Trophoblast cell (in vitro differentiated cells and primary cell): ENCODE results near the gene NTM.

Experiments used
- DNase-seq, 2 donors: peaks; one replicate each; pipeline ENCODE4 v3.0.0-alpha.2; 2016
- H2AFZ ChIP-seq: 2 replicates; pipeline ENCODE4 v1.6.1; 2013; ENCODE audit warnings: low read length, moderate library complexity, mild to moderate bottlenecking; ENCODE audit not compliant: insufficient read depth, poor library complexity
- H2AK5ac ChIP-seq: 2 replicates; pipeline ENCODE4 v1.6.1; 2013; ENCODE audit warnings: mild to moderate bottlenecking, low read length
- H2BK120ac ChIP-seq: 2 replicates; pipeline ENCODE4 v1.6.1; 2013; ENCODE audit warnings: low read length, mild to moderate bottlenecking, moderate library complexity; ENCODE audit not compliant: insufficient read depth, poor library complexity
- H2BK12ac ChIP-seq: 2 replicates; pipeline ENCODE4 v1.6.1; 2013; ENCODE audit warnings: mild to moderate bottlenecking, low read length, moderate library complexity
- H2BK5ac ChIP-seq: 2 replicates; pipeline ENCODE4 v1.6.1; 2013; ENCODE audit warnings: low read length, low read depth, moderate library complexity, mild to moderate bottlenecking; ENCODE audit not compliant: poor library complexity
- H3K14ac ChIP-seq: 2 replicates; pipeline ENCODE4 v1.6.1; 2013; ENCODE audit warnings: mild to moderate bottlenecking, low read length
- H3K18ac ChIP-seq: 2 replicates; pipeline ENCODE4 v1.6.1; 2013; ENCODE audit warnings: mild to moderate bottlenecking, low read length
- H3K23ac ChIP-seq: 2 replicates; pipeline ENCODE4 v1.6.1; 2013; ENCODE audit warnings: low read length
- H3K27ac ChIP-seq: 2 replicates; pipeline ENCODE4 v1.5.1; 2013; ENCODE audit warnings: low read depth, mild to moderate bottlenecking, inconsistent platforms, low read length, moderate library complexity
- H3K27me3 ChIP-seq: 2 replicates; pipeline ENCODE4 v1.6.1; 2013; ENCODE audit warnings: inconsistent platforms, mild to moderate bottlenecking, low read length, moderate library complexity; ENCODE audit not compliant: insufficient read depth
- H3K36me3 ChIP-seq, 2 experiments: 1 replicate in 1 of 2; 2 replicates in 1 of 2; pipeline ENCODE4 v1.6.1; 2013; ENCODE audit warnings: low read length in 2 of 2, mild to moderate bottlenecking in 2 of 2, moderate library complexity in 1 of 2; ENCODE audit not compliant: insufficient read depth in 2 of 2, control insufficient read depth in 1 of 2
- H3K4ac ChIP-seq: 2 replicates; pipeline ENCODE4 v1.6.1; 2013; ENCODE audit warnings: low read depth, mild to moderate bottlenecking, low read length, moderate library complexity
- H3K4me1 ChIP-seq, 2 experiments: 1 replicate in 1 of 2; 2 replicates in 1 of 2; pipeline ENCODE4 v1.6.1; 2013; ENCODE audit warnings: low read length in 2 of 2, mild to moderate bottlenecking in 2 of 2, moderate library complexity in 1 of 2; ENCODE audit not compliant: insufficient read depth in 2 of 2, control insufficient read depth in 1 of 2
- H3K4me2 ChIP-seq: 2 replicates; pipeline ENCODE4 v1.6.1; 2013; ENCODE audit warnings: inconsistent platforms, mild to moderate bottlenecking, low read length, moderate library complexity
- H3K4me3 ChIP-seq: 2 replicates; pipeline ENCODE4 v1.5.1; 2013; ENCODE audit warnings: mild to moderate bottlenecking, low read depth, low read length, inconsistent platforms
- H3K79me1 ChIP-seq: one replicate; pipeline ENCODE4 v1.6.1; 2013; ENCODE audit warnings: low read length
- H3K79me2 ChIP-seq: 2 replicates; pipeline ENCODE4 v1.6.1; 2013; ENCODE audit warnings: low read length, mild to moderate bottlenecking; ENCODE audit not compliant: control insufficient read depth, insufficient read depth, poor library complexity
- H3K9ac ChIP-seq: 2 replicates; pipeline ENCODE4 v1.6.1; 2013; ENCODE audit warnings: mild to moderate bottlenecking, low read length
- H3K9me3 ChIP-seq: 2 replicates; pipeline ENCODE4 v1.6.1; 2013; ENCODE audit warnings: low read depth, mild to moderate bottlenecking, control low read depth, inconsistent platforms, low read length; ENCODE audit not compliant: insufficient read depth
- H4K12ac ChIP-seq: 2 replicates; pipeline ENCODE4 v1.6.1; 2013; ENCODE audit warnings: low read depth, mild to moderate bottlenecking, low read length, moderate library complexity
- H4K8ac ChIP-seq: 2 replicates; pipeline ENCODE4 v1.6.1; 2013; ENCODE audit warnings: low read depth, mild to moderate bottlenecking, low read length, moderate library complexity
- H4K91ac ChIP-seq: one replicate; pipeline ENCODE4 v1.6.1; 2013; ENCODE audit warnings: low read depth, mild to moderate bottlenecking, low read length, moderate library complexity
- whole genome bisulfite sequencing: extraction: QIAGEN DNeasy Blood & Tissue Kit; methylation state at CpG from one replicate; pipeline ENCODE4 v1.1.7; 2013; ENCODE audit warnings: missing lambda C conversion rate; ENCODE audit not compliant: insufficient read length, insufficient coverage; ENCODE audit errors: extremely low coverage; 5-methylcytosine and 5-hydroxymethylcytosine counted together

Gene NTM

GRCh38 chr11:131754671-131755070 lies 384.3 kb downstream of the NTM start:
- no CpG with 5 or more reads among the region's 3 CpGs for WGBS
- H3K9me3 ChIP-seq, result no peaks in the 10 kb centered on the region
- no peak for DNase-seq

GRCh38 chr11:131756479-131757110 lies 386.2 kb downstream of the NTM start:
- H3K36me3 ChIP-seq, result no peaks in the 10 kb centered on the region
- H3K9me3 ChIP-seq, result no peaks in the 10 kb centered on the region
- no peak overlapping the region for H3K18ac ChIP-seq
- no peak overlapping the region for H3K27ac ChIP-seq
- DNase-seq, result no peak
- no peak overlapping the region for H2BK120ac ChIP-seq
- H3K23ac ChIP-seq, result no peak overlapping the region
- H2AK5ac ChIP-seq, result no peak overlapping the region
- H2BK5ac ChIP-seq, result no peak overlapping the region
- H4K8ac ChIP-seq, result no peak overlapping the region
- no peak overlapping the region for H3K4me3 ChIP-seq
- no peak overlapping the region for H3K9ac ChIP-seq
- H4K12ac ChIP-seq, result no peak overlapping the region
- no peaks in the 10 kb centered on the region for H3K79me1 ChIP-seq
- no peaks in the 10 kb centered on the region for H3K4me1 ChIP-seq
- no peak overlapping the region for H2BK12ac ChIP-seq
- H3K14ac ChIP-seq, result no peak overlapping the region
- no peak overlapping the region for H4K91ac ChIP-seq
- no peaks in the 10 kb centered on the region for H3K79me2 ChIP-seq
- no peak overlapping the region for H3K4ac ChIP-seq
- no CpG with 5 or more reads among the region's 6 CpGs for WGBS
- H3K27me3 ChIP-seq, result no peaks in the 10 kb centered on the region
- H3K4me2 ChIP-seq, result no peak overlapping the region
- no peak overlapping the region for H2AFZ ChIP-seq

More at GRCh38 chr11:131754671-131755070, 384.3 kb downstream of the NTM start:
- no peak overlapping the region for H3K4ac ChIP-seq
- no peak overlapping the region for H3K23ac ChIP-seq
- no peak overlapping the region for H3K4me3 ChIP-seq
- no peak overlapping the region for H3K4me2 ChIP-seq
- H3K36me3 ChIP-seq, result no peaks in the 10 kb centered on the region
- H3K79me2 ChIP-seq, result no peaks in the 10 kb centered on the region
- no peak overlapping the region for H4K8ac ChIP-seq
- no peak overlapping the region for H2AFZ ChIP-seq
- no peak overlapping the region for H4K91ac ChIP-seq
- no peak overlapping the region for H2AK5ac ChIP-seq
- H3K4me1 ChIP-seq, result no peaks in the 10 kb centered on the region
- H2BK12ac ChIP-seq, result no peak overlapping the region
- no peaks in the 10 kb centered on the region for H3K27me3 ChIP-seq
- H4K12ac ChIP-seq, result no peak overlapping the region
- no peak overlapping the region for H3K27ac ChIP-seq
- no peak overlapping the region for H2BK120ac ChIP-seq
- H3K14ac ChIP-seq, result no peak overlapping the region
- no peak overlapping the region for H3K9ac ChIP-seq
- H2BK5ac ChIP-seq, result no peak overlapping the region
- no peak overlapping the region for H3K18ac ChIP-seq
- H3K79me1 ChIP-seq, result no peaks in the 10 kb centered on the region

- H3K14ac ChIP-seq, result no peak overlapping the region
Measured at GRCh38 chr11:131758726-131759125, 388.3 kb downstream of the NTM start.

GRCh38 chr11:131759140-131759539 lies 388.7 kb downstream of the NTM start:
- Histone ChIP-seq H4K12ac (no peak overlapping the region), H2BK120ac (no peak overlapping the region), H3K18ac (no peak overlapping the region), H3K9me3 (no peaks in the 10 kb centered on the region), H3K9ac (no peak overlapping the region), H3K14ac (no peak overlapping the region), H2BK12ac (no peak overlapping the region), H3K36me3 (no peaks in the 10 kb centered on the region), H2AFZ (no peak overlapping the region), H4K8ac (no peak overlapping the region), H3K79me2 (no peaks in the 10 kb centered on the region), H3K23ac (no peak overlapping the region), H3K27me3 (no peaks in the 10 kb centered on the region), H2AK5ac (no peak overlapping the region), H3K4ac (no peak overlapping the region), H3K27ac (no peak overlapping the region), H2BK5ac (no peak overlapping the region), H4K91ac (no peak overlapping the region), H3K4me3 (no peak overlapping the region), H3K79me1 (no peaks in the 10 kb centered on the region), H3K4me2 (no peak overlapping the region), H3K4me1 (no peaks in the 10 kb centered on the region)
- no CpG with 5 or more reads among the region's 2 CpGs for WGBS
- DNase-seq, result no peak

More at GRCh38 chr11:131758726-131759125, 388.3 kb downstream of the NTM start:
- Histone ChIP-seq H2AK5ac (no peak overlapping the region), H3K27ac (no peak overlapping the region), H4K91ac (no peak overlapping the region), H4K8ac (no peak overlapping the region), H3K9ac (no peak overlapping the region), H3K36me3 (no peaks in the 10 kb centered on the region), H3K4me3 (no peak overlapping the region), H2AFZ (no peak overlapping the region), H2BK12ac (no peak overlapping the region), H3K79me1 (no peaks in the 10 kb centered on the region), H3K4me2 (no peak overlapping the region), H3K18ac (no peak overlapping the region), H3K27me3 (no peaks in the 10 kb centered on the region), H3K4me1 (no peaks in the 10 kb centered on the region), H4K12ac (no peak overlapping the region), H2BK5ac (no peak overlapping the region), H3K79me2 (no peaks in the 10 kb centered on the region), H3K9me3 (no peaks in the 10 kb centered on the region), H3K4ac (no peak overlapping the region), H3K23ac (no peak overlapping the region), H2BK120ac (no peak overlapping the region)
- DNase-seq, result no peak
- WGBS, result no CpG with 5 or more reads among the region's 7 CpGs
